GM18505 (cell line): ENCODE measurements around the gene RPS17.

ENCODE experiments used
- ATAC-seq: cut with Tn5 transposase; IDR thresholded peaks from one replicate; pipeline ENCODE4 v1.9.1; 2021; ENCODE audit not compliant: unreplicated experiment
- POLR2A ChIP-seq: IDR thresholded peaks from 4 replicates; pipeline ENCODE4 v1.6.1; 2011; ENCODE audit warnings: borderline replicate concordance; ENCODE audit not compliant: insufficient read depth, insufficient read length; ENCODE audit errors: extremely low read depth

RPS17 gene

GRCh38 chr15:82554849-82555248, 14.6 kb upstream of the RPS17 start:
- no peak for TF ChIP-seq POLR2A
- no peak for ATAC-seq

DNA sequence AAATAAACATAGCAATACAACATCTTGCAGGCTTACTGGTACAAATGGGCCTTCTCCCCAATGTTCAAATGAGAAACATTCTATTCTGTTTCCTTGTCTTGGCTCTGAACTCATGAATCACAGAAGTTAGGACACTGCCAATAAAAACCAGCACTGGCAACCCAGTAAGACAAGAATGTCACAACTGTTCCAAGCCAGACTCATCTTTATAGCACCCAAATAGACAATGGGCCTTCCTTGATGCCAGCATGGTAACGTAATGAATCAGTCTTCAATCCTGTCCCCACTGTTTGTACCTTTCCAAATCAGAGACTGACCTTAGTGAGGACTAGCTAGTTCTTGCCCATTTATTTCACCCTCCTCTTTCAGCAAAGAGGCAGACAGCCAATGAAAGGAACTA, 14.1 kb upstream of the RPS17 start:
- TF ChIP-seq POLR2A, result no peak
- no peak for ATAC-seq

GRCh38 chr15:82553846-82554245, 13.6 kb upstream of the RPS17 start:
- no peak for ATAC-seq
- TF ChIP-seq POLR2A, result no peak

DNA sequence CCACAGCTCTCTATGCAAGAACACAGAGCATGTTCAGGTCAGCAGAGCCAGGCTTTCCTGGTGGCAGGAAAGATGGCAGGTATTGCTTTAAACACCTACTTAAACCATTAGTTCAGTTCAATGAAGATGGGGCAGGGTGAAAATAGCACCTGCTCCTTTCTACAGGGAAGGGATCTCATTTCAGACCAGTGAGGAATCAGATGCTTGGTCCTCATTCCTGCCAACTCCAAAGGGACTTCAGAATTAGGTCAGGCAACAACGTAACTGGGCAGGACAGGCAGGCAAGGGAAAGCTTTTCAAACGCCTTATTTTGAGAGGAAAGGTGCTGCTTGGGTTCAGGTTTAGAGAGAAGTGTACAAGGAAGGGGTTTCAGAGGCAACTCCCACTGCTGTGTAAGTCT, 12.6 kb upstream of the RPS17 start:
- no peak for TF ChIP-seq POLR2A
- ATAC-seq, result no peak

DNA sequence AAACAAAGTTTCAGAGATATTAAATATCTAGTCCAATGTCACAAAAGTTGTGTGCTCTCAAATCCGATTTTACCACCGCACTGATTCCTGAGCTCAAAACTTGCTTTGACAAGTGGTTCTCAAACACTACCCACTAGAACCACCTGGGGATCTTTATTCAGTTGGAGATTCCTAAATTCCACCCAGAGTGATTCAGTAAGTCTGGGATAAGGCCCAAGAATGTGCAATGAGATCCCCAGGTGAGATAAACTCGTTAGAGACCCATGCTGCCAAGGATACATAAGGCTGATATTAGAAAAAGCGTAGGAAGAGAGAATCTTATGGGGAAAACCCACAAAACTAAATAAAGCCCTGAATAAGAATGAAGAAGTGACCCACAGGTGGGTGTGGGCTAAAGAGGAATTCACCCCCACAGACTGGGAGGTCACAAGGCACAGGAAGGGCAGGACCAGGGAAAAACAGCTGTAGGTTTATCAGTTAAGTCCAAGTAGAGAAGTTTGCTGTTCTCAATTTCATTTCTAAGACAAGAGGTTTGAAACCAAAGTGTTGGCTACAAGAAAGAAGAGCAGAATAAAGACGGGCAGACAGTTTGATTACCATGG, 11.5 kb upstream of the RPS17 start:
- ATAC-seq, result no peak
- TF ChIP-seq POLR2A, result no peak

DNA sequence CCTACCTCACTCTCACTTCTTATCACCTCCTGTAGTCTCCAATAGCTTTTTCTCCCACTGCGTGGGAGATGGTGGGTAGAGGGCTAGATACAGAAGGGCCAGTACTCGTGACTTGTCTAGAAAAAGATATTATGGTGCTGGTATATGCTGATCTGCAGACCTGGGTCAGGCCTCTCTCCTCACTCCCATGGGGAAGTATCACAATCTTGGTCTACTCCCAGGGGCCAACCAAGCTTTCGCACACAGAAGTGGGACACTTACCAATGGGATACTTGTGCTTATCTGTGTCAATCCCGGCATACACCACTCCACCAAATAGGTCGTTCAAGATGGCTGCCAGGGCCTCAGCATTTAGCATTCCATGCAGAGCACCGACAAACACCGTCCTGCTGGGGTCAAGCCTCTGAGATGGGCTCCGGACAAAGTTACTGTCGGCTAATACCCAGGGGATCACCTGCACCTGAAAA, 9.0 kb upstream of the RPS17 start:
- no peak for ATAC-seq
- no peak for TF ChIP-seq POLR2A

- ATAC-seq, result no peak
- no peak for TF ChIP-seq POLR2A
Measured at GRCh38 chr15:82548700-82549099, 8.4 kb upstream of the RPS17 start.

DNA sequence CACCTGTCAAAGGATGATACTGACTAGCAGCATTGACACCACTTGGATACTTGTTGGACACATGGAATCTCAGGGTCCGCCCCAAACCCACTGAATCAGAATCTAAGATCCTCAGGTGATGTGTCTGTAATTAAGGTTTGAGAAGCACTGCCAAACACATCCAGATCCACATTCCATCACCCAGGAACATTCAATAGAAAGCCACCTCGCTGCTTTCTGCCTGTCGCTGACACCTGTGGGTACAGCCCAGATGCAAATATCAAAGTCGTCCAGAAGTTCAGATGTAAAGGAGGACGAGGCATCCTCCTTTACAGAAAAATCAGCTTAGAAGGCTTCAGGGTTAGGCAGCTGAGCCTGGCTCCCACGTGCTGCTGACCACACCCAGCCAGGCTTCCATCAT, 5.2 kb upstream of the RPS17 start:
- TF ChIP-seq POLR2A, result no peak
- no peak for ATAC-seq

DNA sequence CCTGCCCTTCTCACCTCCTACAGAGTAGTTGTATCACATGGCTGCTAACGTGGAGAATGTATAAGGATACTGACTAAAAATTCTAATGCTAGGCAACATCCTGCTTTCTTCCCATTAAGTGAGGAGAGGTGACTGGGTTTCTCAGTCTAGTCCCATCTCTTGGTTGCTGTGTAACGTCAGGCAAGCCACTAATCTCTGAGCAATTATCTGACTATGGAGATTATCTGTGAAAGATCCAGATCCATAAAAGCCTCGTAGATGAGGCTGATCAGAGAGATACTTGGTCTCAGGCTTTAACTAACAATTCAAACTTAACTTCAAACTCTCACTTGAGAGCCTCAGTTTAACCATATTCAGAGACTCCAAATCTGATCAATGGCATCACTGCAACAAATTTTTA, 4.7 kb upstream of the RPS17 start:
- no peak for ATAC-seq
- TF ChIP-seq POLR2A, result no peak

GRCh38 chr15:82544431-82544830, 4.2 kb upstream of the RPS17 start:
- no peak for TF ChIP-seq POLR2A

DNA sequence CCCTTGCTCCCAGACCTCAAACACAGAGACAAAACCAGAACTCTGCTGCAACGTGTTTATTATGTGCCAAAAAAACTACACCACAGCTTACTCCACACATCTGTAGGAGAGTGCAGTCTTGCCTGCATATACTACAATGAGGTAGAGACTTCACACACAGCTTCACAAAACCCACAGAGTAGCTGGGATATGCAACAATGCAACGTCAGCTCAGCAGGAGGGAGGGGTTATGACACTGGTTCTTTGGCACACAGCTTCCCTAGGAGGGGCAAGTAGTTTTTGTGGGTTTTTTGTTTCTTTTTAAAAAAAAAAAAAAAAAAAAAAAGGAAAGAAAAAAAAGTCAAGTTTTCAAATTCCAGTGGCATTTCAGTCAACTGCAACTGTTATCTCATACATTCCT, 2.9 kb upstream of the RPS17 start:
- no peak for TF ChIP-seq POLR2A
- ATAC-seq, result no peak

More at GRCh38 chr15:82544431-82544830, 4.2 kb upstream of the RPS17 start:
- no peak for ATAC-seq

- TF ChIP-seq POLR2A, result no peak
- ATAC-seq, result no peak
Measured at GRCh38 chr15:82540984-82541431, 751 bp upstream of the RPS17 start.

GRCh38 chr15:82539691-82540054, 584 bp downstream of the RPS17 start:
- TF ChIP-seq POLR2A, result no peak
- ATAC-seq, result no peak

DNA sequence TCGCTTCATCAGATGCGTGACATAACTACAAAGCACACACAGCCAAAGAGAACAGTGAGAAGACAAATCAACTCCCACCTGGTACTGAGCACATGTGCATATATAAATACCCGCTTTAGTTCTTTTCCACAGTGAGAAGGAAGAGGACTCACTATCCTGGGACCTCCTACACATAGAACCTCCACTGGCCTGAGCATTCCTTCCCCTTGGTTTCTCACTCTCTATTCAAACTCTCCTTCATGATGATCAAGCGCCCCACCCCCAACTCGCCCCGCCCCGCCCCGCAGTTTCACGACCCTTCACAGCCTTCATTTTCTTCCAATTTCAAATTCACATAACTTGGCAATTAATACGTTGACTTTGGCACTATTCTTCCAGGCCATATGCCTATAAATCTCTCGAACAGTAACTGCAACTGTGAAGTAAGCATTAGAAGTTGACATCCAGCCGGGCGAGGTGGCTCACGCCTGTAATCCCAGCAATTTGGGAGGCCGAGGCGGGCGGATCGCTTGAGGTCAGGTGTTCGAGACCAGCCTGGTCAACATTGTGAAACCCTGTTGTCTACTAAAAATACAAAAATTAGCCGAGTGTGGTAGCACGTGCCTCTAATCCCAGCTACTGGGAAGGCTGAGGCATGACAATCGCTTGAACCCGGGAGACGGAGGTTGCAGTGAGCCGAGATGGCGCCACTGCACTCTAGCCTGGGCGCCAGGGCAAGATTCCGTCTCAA, 1.1 kb downstream of the RPS17 start:
- no peak for TF ChIP-seq POLR2A
- no peak for ATAC-seq
